ENCODE data around the gene TEX22. TPM values are rescaled to one million over a fixed set of nuclear protein-coding genes. Genes with fewer than 3 reads are reported as not detected.

TEX22 gene
- total RNA-seq, 1 donor from 2014 or later = 3.2 TPM

GRCh38 chr14:105408592-105408991 is 10.3 kb downstream of the TEX22 start:
- intact Hi-C loops (cut with DNase I) = no loop called here
- H3K27me3 ChIP-seq = peaks cover 13% of the 10 kb centered on the region
- H3K27ac ChIP-seq = no peak overlapping the region
- no peaks in the 10 kb centered on the region for H3K9me3 ChIP-seq
- no peak for TF ChIP-seq CTCF (IDR thresholded peaks at IDR 0.05)
- peaks cover 9% of the 10 kb centered on the region for H3K4me1 ChIP-seq
- H3K36me3 ChIP-seq = no peaks in the 10 kb centered on the region
- H3K4me3 ChIP-seq = no peak overlapping the region
- DNase-seq (no peak), ATAC-seq (no peak)

- Histone ChIP-seq H3K4me1 (peaks cover 9% of the 10 kb centered on the region), H3K9me3 (no peaks in the 10 kb centered on the region), H3K4me3 (no peak overlapping the region), H3K27me3 (peaks cover 13% of the 10 kb centered on the region), H3K36me3 (no peaks in the 10 kb centered on the region), H3K27ac (no peak overlapping the region)
- intact Hi-C loops (cut with DNase I) = no loop called here
- no peak for TF ChIP-seq CTCF (IDR thresholded peaks at IDR 0.05)
- DNase-seq (no peak), ATAC-seq (no peak)
These were observed 11.0 kb downstream of the TEX22 start for GRCh38 chr14:105409364-105409763.

GRCh38 chr14:105410642-105411016 is 12.3 kb downstream of the TEX22 start:
- H3K4me3 ChIP-seq = no peak overlapping the region
- no peak for ATAC-seq
- H3K27me3 ChIP-seq = peaks cover 13% of the 10 kb centered on the region
- DNase-seq = no peak
- no peak overlapping the region for H3K27ac ChIP-seq
- intact Hi-C loops (cut with DNase I) = no loop called here
- H3K4me1 ChIP-seq = peaks cover 13% of the 10 kb centered on the region
- no peaks in the 10 kb centered on the region for H3K36me3 ChIP-seq
- TF ChIP-seq CTCF (IDR thresholded peaks at IDR 0.05) = no peak
- H3K9me3 ChIP-seq = no peaks in the 10 kb centered on the region

- Histone ChIP-seq H3K4me1 (peaks cover 13% of the 10 kb centered on the region), H3K27me3 (peaks cover 13% of the 10 kb centered on the region), H3K9me3 (no peaks in the 10 kb centered on the region), H3K36me3 (no peaks in the 10 kb centered on the region), H3K27ac (no peak overlapping the region), H3K4me3 (peak overlapping the region; percentile 37)
- peak; percentile 79 for ATAC-seq
- intact Hi-C loops (cut with DNase I) = no loop called here
- TF ChIP-seq CTCF (IDR thresholded peaks at IDR 0.05) = no peak
- peak; percentile 75 for DNase-seq
These were observed 12.9 kb downstream of the TEX22 start for GRCh38 chr14:105411017-105411941.

- Histone ChIP-seq H3K9me3 (no peaks in the 10 kb centered on the region), H3K27ac (no peak overlapping the region), H3K4me3 (no peak overlapping the region), H3K4me1 (peaks cover 13% of the 10 kb centered on the region), H3K36me3 (no peaks in the 10 kb centered on the region), H3K27me3 (peaks cover 13% of the 10 kb centered on the region)
- ATAC-seq (no peak), DNase-seq (no peak)
- no peak for TF ChIP-seq CTCF (IDR thresholded peaks at IDR 0.05)
- intact Hi-C loops (cut with DNase I) = no loop called here
These were observed 13.8 kb downstream of the TEX22 start for GRCh38 chr14:105411985-105412770.
